Heart left ventricle (tissue), 16 donors: ENCODE data around the gene ZNF445. TPM values are rescaled to one million over a fixed set of nuclear protein-coding genes. Genes with fewer than 3 reads are reported as not detected.

Experiments
- ATAC-seq, 4 donors: fragments of 200-7000 bp; cut with Tn5 transposase; one replicate each; pipeline ENCODE4 v1.9.1; 2020 to 2022; ENCODE audit warnings: moderate library complexity in 4 of 4, mild to moderate bottlenecking in 3 of 4, moderate number of reproducible peaks in 1 of 4
- DNase-seq, 5 donors: peaks; one replicate each; pipeline ENCODE4 v3.0.0-alpha.2; 2020
- H3K27ac ChIP-seq, 12 donors: fragments of 200-600 bp; sonication (generic) in 4 of 12; one replicate each; pipeline versions ENCODE4 v1.5.0 to v1.8.0; 2016 to 2022; ENCODE audit warnings: mild to moderate bottlenecking in 2 of 12
- H3K27me3 ChIP-seq, 9 donors: fragments of 200-600 bp; sonication (generic) in 2 of 9; one replicate each; pipeline versions ENCODE4 v1.5.1 to v1.8.0; 2016 to 2022; ENCODE audit warnings: mild to moderate bottlenecking in 3 of 9
- H3K36me3 ChIP-seq, 9 donors: fragments of 200-600 bp; sonication (generic) in 2 of 9; one replicate each; pipeline versions ENCODE4 v1.5.0 to v1.8.0; 2018 to 2022; ENCODE audit warnings: mild to moderate bottlenecking in 2 of 9
- H3K4me1 ChIP-seq, 12 donors: fragments of 200-600 bp; sonication (generic) in 4 of 12; one replicate each; pipeline versions ENCODE4 v1.5.0 to v1.8.0; 2016 to 2022; ENCODE audit warnings: mild to moderate bottlenecking in 3 of 12
- H3K4me3 ChIP-seq, 12 donors: fragments of 200-600 bp; sonication (generic) in 4 of 12; one replicate each; pipeline versions ENCODE4 v1.5.0 to v1.8.0; 2017 to 2022; ENCODE audit warnings: mild to moderate bottlenecking in 9 of 12, moderate library complexity in 4 of 12
- H3K9me3 ChIP-seq, 12 donors: fragments of 200-600 bp; sonication (generic) in 4 of 12; one replicate each; pipeline versions ENCODE4 v1.5.0 to v1.8.0; 2016 to 2022; ENCODE audit warnings: mild to moderate bottlenecking in 1 of 12
- CTCF ChIP-seq, 12 donors: fragments of 200-600 bp; sonication (generic) in 4 of 12; IDR thresholded peaks; one replicate each; pipeline versions ENCODE4 v1.5.0 to v1.8.0; 2018 to 2022; ENCODE audit warnings: antibody characterized with exemption in 12 of 12, mild to moderate bottlenecking in 5 of 12
- POLR2A ChIP-seq, 2 donors: fragments of 450-650 bp; IDR thresholded peaks; one replicate each; pipeline ENCODE4 v1.6.1; 2017; ENCODE audit warnings: antibody characterized with exemption in 2 of 2, mild to moderate bottlenecking in 2 of 2, moderate library complexity in 2 of 2
- WGBS, 4 donors: extraction: QIAGEN DNeasy Blood & Tissue Kit in 2 of 4; methylation state at CpG; one replicate each; pipeline versions ENCODE4 v1.1.5 to v1.1.7; 2013 to 2018; 5-methylcytosine and 5-hydroxymethylcytosine counted together
- intact Hi-C, 10 donors: fragments of 100-400 bp; cut with DNase I; formaldehyde crosslinking; loops; one replicate each; pipeline versions ENCODE4 v1.11.1 to v1.14.2; 2022
- polyA plus RNA-seq, 2 donors: library from polyadenylated mRNA; stranded (reverse); fragments of 200-250 nt; gene quantifications; one replicate each; pipeline ENCODE4 v1.2.3, GENCODE V29; 2013
- total RNA-seq, 9 donors: library from RNA; depleted of rRNA in 2 of 9; stranded (reverse); fragments of >200 nt in 2 of 9; fragmentation: NEBNext Ultra II Directional in 3 of 9; extraction: Animal tissue kit (Norgen Biotek cat#: 25700) in 3 of 9; gene quantifications; one replicate each; pipeline versions ENCODE4 v1.1.0 to v1.2.4, GENCODE V29; 2016 to 2023
- donor health status: ischemic (EF 13 %, LVEDD 7.1; RV severe dilation, severe dysfunction).
- donor health status: healthy with polysubstance abuse.
- donor health status: DM: no; HTN: yes; CAD: no.
- donor health status: DM: no; HTN: no; CAD: no.
- donor health status: ischemic (EF 25% LVEDD 6.9; RV normal size, moderate dysfunction).
- donor health status: ischemic (EF 25% LVEDD 5.7; RV mildly dilated, moderate dysfunction).
- donor health status: healthy.
- donor health status: DM: yes; HTN: yes; CAD: no.
- donor health status: ischemic (EF 35%, LVEDD 5.7; RV mildly dilated, moderate dysfunction).
- donor health status: nonischemic (EF 11% LVEDD 7.7; RV severe dilation, severe dysfunction).
- donor health status: DM: yes; HTN: yes; CAD: no.
- donor health status: PGD.
- donor health status: ischemic (EF 29% LVEDD 5.4; RV normal size, mild dysfunction).
- donor health status: nonischemic (EF 23%, LVEDD 6.1; RV moderate dilation, normal function).

Gene ZNF445
- total and polyA plus RNA-seq, 11 donors = 4.9 to 19.9 (median 11.0) TPM

GRCh38 chr3:44439499-44440295 lies 37.8 kb downstream of the ZNF445 start:
- 3 to 10% (median 7%) methylated on average over 7 of the region's 7 CpGs for WGBS, 4 donors
- Histone ChIP-seq H3K27me3 (no peaks in the 10 kb centered on the region), H3K27ac (peak overlapping the region; percentile 88 to 98 (median 92)), H3K4me1 (peaks cover 0 to 33% (median 23%) of the 10 kb centered on the region in 12 donors), H3K4me3 (peak overlapping the region in 10 of 12 donors; percentile 12 to 54 (median 34)), H3K36me3 (peaks cover 0 to 22% (median 8%) of the 10 kb centered on the region in 9 donors), H3K9me3 (no peaks in the 10 kb centered on the region)
- intact Hi-C loops = loop anchor here in 6 of 10 donors (5.0 to 10.0 kb wide), 3 partner anchors 102 to 117 kb away; partner anchors contain the start of gene TCAIM (in 6 of the 6)
- peak; percentile 75 to 86 (median 80) for DNase-seq
- peak; percentile 92 to 97 (median 96) for ATAC-seq
- TF ChIP-seq POLR2A (IDR thresholded peaks at IDR 0.05) = peak in 1 of 2 donors; percentile 40
- no peak for TF ChIP-seq CTCF (IDR thresholded peaks at IDR 0.05)

GRCh38 chr3:44437800-44438199 lies 39.7 kb downstream of the ZNF445 start:
- Histone ChIP-seq H3K9me3 (no peaks in the 10 kb centered on the region), H3K36me3 (peaks cover 0 to 8% (median 0%) of the 10 kb centered on the region in 9 donors), H3K4me1 (peaks cover 0 to 33% (median 23%) of the 10 kb centered on the region in 12 donors), H3K4me3 (no peak overlapping the region), H3K27ac (no peak overlapping the region), H3K27me3 (no peaks in the 10 kb centered on the region)
- 93 to 98% (median 97%) methylated on average over 7 of the region's 7 CpGs for WGBS, 4 donors
- TF ChIP-seq CTCF (IDR thresholded peaks at IDR 0.05) = no peak
- no peak for TF ChIP-seq POLR2A (IDR thresholded peaks at IDR 0.05)
- intact Hi-C loops = loop anchor here in 1 of 10 donors (5.0 kb wide), 2 partner anchors 100 to 115 kb away; partner anchors contain the start of gene TCAIM
- no peak for ATAC-seq
- no peak for DNase-seq

GRCh38 chr3:44436181-44436580 lies 41.3 kb downstream of the ZNF445 start:
- intact Hi-C loops = loop anchor here in 1 of 10 donors (5.0 kb wide), 2 partner anchors 99 to 114 kb away; partner anchors contain the start of gene TCAIM
- Histone ChIP-seq H3K27me3 (no peaks in the 10 kb centered on the region), H3K4me3 (no peak overlapping the region), H3K4me1 (peaks cover 0 to 30% (median 22%) of the 10 kb centered on the region in 12 donors), H3K27ac (no peak overlapping the region), H3K9me3 (no peaks in the 10 kb centered on the region), H3K36me3 (no peaks in the 10 kb centered on the region)
- no peak for ATAC-seq
- TF ChIP-seq CTCF (IDR thresholded peaks at IDR 0.05) (no peak), POLR2A (IDR thresholded peaks at IDR 0.05) (no peak)
- DNase-seq = no peak
- WGBS, 4 donors = 86 to 100% (median 97%) methylated on average over 1 of the region's 1 CpG

- H3K36me3 ChIP-seq = no peaks in the 10 kb centered on the region
- H3K4me1 ChIP-seq = peaks cover 0 to 18% (median 11%) of the 10 kb centered on the region in 12 donors
- no peaks in the 10 kb centered on the region for H3K27me3 ChIP-seq
- intact Hi-C loops = loop anchor here in 1 of 10 donors (5.0 kb wide), 2 partner anchors 98 to 113 kb away; partner anchors contain the start of gene TCAIM
- no peak overlapping the region for H3K4me3 ChIP-seq
- TF ChIP-seq POLR2A (IDR thresholded peaks at IDR 0.05) (no peak), CTCF (IDR thresholded peaks at IDR 0.05) (no peak)
- no peaks in the 10 kb centered on the region for H3K9me3 ChIP-seq
- ATAC-seq (no peak), DNase-seq (no peak)
- 89 to 92% (median 90%) methylated on average over 5 of the region's 5 CpGs for WGBS, 4 donors
- no peak overlapping the region for H3K27ac ChIP-seq
These were observed 42.5 kb downstream of the ZNF445 start for GRCh38 chr3:44434834-44435510.
